Stimulated activated CD4-positive, alpha-beta T cell treated with anti-CD3 and anti-CD28 coated beads, Interleukin-15, amount 100 ng/mL, for 48 hours (primary cell): ENCODE results near the gene UCN2.

Experiments used
- DNase-seq, 2 donors: peaks; one replicate each; pipeline ENCODE4 v3.0.0-alpha.2; 2020; ENCODE audit warnings: low read depth in 2 of 2

The UCN2 gene

DNA sequence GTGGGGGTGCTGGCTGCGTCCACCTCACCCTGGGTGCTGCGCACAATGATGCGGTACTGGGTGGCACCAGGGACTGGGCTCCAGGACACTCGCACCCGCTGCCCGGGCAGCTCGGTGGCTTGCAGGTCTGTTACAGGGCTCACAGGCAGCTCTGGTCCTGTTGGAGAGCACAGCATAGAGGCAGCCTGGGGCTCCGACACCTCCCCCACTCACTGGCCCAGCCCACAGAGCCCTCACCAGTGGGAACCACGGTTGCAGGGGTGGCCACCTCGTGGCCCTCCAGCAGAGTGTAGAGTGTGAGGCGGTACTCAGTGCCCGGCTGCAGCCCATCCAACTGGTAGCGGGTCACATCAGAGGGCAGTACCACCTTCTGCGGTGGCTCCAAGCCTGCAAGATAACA lies 27.9 kb upstream of the UCN2 start:
- DNase-seq, result no peak

GRCh38 chr3:48588230-48588629 lies 24.6 kb upstream of the UCN2 start:
- no peak for DNase-seq

DNA sequence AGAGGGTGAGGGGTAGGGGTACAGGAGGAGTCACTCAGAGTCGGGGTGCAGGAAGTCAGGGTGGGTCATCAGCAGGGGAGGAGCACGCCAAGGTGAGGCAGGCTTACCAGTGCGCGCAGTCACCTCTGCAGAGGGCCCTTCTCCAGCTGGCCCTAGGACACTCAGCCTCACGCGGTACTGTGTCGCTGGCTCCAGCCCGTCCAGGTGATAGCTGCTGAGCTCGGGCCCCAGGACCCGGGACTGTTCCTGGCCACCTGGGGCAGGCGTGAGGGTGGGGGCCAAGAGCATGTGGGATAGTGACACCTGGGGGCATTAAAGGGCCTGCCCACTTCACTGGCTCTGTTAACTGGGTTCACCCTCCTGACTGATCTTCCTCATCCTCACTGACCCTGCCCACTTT lies 24.1 kb upstream of the UCN2 start:
- DNase-seq, result no peak

DNA sequence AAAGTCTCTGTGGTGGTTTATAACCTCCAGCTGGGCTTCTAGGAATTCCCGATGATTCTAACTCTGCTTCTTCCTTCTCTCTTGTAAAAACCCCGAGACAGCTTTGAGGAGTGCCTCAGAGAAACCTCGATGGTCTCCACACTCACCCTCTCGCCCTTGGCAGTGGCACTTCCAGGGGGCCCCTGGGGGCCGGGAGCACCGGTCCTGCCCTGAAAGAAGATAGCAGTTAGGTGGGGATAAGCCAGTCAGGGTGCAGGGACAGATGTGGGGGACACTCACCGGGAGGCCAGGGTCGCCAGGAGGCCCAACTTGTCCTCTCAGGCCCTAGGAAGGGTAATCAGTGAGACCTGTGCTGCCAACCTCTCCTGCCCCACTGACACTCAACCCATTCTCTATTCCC lies 21.8 kb upstream of the UCN2 start:
- DNase-seq, result no peak

DNA sequence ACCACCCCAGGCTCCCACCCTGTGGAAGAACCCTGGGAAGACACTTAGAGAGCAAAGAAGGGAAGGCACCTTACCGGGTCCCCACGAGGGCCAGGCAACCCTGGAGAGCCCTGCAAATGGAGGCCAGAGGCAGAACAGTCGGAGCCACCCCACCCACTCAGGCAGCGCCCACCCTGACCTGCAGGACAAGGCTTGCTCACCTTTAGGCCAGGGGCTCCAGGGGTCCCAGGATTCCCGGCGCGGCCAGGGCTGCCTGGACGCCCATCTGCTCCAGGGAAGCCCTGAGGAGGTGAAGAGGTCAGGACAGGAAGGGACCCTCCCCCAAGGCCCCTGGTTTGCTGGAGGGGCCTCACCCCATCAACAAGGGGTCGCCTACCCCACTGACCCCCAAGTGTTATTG lies 21.3 kb upstream of the UCN2 start:
- DNase-seq, result no peak

- no peak for DNase-seq
Observed at GRCh38 chr3:48581621-48582481, 18.3 kb upstream of the UCN2 start.

DNA sequence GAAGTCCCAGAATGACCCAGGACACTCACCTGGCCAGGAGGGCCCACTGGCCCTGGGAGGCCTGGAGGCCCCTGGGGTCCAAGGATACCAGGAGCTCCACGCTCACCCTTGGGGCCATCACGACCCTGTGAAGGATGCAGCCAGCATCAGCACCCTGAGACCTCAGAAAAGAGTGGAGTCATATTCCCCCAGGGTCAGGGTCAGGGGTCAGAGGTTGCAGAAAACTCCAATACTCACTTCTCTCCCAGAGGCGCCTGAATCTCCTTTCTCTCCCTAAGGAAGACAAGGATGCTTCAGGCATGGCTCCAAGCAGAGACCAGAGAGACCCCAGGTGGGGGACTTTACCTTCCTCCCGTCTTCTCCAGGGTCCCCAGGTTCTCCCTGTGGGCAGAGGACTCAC lies 13.1 kb upstream of the UCN2 start:
- DNase-seq, result no peak

GRCh38 chr3:48575366-48575765 lies 11.8 kb upstream of the UCN2 start:
- DNase-seq, result no peak

GRCh38 chr3:48573973-48574585 lies 10.5 kb upstream of the UCN2 start:
- no peak for DNase-seq

GRCh38 chr3:48572517-48572916 lies 8.9 kb upstream of the UCN2 start:
- DNase-seq, result no peak

DNA sequence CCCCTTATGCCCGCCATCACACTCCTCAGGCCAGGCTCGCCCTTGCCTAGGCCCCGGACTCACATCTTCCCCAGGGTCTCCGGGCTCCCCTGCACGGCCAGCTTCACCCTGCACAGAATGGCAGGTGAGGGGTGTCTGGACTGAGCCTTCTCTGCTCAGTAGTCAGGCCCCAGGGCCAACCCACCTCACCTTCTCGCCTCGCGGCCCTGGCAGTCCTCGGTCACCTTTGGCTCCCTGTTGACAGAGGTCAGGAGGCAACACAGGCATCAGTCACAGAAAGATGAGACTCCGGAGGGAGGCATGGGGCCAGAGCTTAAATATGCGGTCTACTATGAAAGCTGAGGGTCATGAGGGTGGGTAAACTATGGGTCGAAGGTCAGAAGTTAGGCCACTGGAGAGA lies 8.4 kb upstream of the UCN2 start:
- DNase-seq, result no peak

GRCh38 chr3:48569808-48570450 lies 6.3 kb upstream of the UCN2 start:
- no peak for DNase-seq

GRCh38 chr3:48569400-48569799 lies 5.8 kb upstream of the UCN2 start:
- no peak for DNase-seq

- DNase-seq, result no peak
Observed at GRCh38 chr3:48568476-48568875, 4.9 kb upstream of the UCN2 start.

DNA sequence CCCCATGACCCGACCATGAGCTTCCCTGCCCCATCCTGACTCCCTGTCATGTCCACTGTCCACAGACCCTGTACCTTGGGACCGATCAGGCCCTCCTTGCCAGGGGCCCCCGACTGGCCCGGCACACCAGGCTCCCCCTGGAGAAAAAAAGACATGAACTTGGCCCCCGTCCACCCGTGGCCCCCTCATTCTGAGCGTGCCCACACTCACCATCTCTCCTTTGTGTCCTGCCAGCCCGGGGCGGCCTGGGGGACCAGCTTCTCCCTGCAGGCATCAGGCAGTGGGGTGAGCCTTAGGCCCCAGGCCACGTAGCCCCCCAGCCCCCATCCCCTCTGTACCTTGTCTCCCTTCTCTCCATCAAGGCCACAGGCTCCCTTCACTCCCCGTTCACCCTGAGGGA lies 3.9 kb upstream of the UCN2 start:
- no peak for DNase-seq

DNA sequence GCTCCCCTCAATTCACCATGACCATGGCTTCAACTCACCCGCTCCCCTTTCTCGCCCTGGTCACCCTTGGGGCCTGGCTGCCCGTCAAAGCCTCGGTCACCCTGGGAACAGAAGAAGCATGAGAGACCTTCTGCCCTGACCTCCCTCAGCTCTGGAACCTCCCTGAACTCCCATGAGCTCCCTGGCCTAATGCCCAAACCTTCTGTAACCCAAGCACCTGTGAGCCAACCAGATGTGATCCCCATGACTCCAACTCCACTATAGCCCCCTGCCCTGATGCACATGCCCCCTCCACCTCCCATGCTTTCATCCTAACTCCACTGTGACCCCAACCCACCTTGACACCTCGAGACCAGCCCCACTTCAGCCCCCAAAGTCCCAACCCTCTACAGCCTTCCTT lies 3.5 kb upstream of the UCN2 start:
- no peak for DNase-seq

DNA sequence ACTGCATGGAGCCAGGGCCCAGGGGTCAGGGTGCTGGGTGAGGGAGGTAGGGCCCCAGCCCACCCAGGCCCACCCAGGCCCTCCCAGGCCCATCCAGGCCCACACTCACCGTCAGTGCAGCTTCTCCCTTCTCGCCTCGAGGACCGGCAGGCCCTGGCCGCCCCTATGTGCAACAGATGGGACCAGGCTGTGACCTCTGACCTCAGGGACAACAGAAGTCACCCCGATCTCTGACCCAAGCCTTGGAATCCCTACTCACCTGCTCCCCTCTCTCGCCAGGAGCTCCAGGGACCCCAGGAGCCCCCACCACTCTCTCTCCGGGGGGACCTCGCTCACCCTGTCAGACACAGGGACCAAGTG lies 2.8 kb upstream of the UCN2 start:
- no peak for DNase-seq

DNA sequence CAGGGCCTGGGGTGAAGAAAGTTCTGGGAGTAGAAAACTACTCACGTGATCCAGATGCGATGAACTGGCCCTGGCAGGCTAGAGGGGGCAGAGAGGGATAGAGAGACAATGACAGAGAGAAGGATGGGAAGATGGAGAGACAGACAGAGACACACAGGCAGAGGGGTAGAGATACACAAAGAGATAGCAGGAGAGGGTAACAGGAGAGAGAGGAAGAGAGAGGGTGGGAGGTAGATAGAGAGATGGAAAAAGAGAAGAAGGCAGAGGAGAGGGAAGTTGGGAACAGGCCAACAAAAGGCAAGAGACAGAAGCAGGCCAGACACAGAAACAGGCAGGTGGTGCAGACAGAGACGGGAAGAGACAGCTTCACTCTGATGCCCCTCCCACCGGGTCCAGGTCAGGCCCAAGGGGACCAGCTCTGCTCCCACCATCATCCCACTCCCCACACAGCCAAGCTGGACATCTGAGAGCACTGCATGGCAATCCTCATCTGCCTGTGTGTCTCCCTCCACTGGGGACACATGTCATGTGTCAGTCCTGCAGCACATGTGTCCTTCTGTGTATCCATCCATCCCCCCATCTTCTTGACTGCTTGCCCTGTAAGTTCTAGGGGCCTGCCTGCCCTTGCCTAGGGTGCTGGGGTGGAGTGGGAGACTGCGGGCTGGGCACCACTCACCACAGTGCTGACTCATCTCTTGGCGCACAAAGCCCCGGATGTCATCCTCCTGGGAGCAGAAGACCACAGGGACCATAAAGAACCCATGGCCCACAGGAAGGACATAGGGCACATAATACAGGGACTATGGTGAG lies 2.2 kb upstream of the UCN2 start:
- no peak for DNase-seq

DNA sequence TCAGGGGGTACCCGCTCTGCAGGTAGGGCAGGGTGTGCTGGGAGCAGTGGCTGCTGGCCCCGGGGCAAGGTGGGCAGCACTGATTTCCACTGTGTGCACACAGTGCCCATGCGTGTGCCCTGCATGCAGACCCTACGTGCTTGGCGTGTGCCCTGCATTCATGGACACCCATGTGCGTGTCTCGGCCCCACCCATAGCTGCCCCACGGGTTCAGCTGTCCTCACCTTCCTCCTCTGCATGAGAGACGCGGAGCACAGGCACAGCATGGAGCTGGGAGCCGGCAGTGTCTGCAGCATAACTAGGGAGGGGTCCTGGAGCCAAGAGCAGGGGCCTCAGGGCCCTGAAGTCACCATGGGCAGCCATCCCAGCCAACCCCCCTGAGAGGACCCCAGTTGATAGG lies 1.6 kb upstream of the UCN2 start:
- no peak for DNase-seq

DNA sequence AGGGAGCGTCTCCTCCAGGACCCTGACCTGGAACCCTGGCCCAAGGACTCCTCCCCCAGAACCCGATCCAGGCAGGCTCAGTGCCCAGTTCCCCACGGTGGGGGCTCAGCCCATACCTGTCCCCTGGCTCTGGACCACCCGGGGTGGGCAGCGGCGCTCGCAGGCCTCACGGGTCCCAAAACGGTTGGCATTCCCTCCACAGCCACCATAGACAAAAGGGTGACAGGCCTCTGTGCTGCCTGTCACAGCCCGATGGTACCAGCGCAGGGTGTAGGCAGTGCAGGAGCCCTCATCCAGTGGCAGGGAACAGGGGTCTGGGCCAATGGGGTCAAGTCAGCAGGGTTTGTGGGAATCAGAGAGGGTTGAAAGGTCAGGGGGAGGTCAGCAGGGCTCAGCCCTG lies 1.1 kb upstream of the UCN2 start:
- no peak for DNase-seq

DNA sequence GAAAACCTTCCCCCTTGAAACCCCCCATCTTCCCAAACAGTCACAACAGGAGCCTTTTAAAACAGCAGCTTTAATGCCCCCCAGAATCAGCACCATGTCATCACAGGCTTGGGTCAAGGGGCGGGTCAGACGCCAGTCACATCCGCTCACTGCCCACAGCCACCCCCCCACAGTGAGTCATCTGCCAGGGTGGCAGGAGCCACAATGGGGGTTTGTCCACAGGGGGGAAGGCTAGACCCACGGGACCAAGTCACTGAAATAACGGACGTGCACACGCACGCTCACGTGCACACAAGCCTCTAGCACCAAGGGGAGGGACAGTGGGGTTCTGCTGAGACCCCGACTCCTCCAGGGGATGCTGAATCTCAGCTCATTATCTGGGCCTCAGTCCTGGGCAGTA lies 441 bp upstream of the UCN2 start:
- no peak for DNase-seq

GRCh38 chr3:48562367-48563095 lies 1.1 kb downstream of the UCN2 start:
- DNase-seq, result no peak
